Small intestine (tissue), 7 donors: ENCODE data around the gene ACTA1. TPM values are rescaled to one million over a fixed set of nuclear protein-coding genes. Genes with fewer than 3 reads are reported as not detected.

Experiments
- DNase-seq, 2 donors: peaks; one replicate each; pipeline versions ENCODE4 v3.0.0 to v3.0.0-alpha.2; 2013
- FAIRE-seq: peaks from 2 replicates; lab custom pipeline; 2012; peaks lifted over from hg19 to GRCh38; lab: Jason Lieb, UNC
- H3K27ac ChIP-seq, 3 donors: one replicate each; pipeline ENCODE4 v1.5.1; 2013; ENCODE audit warnings: low read length in 2 of 3, mild to moderate bottlenecking in 2 of 3, control low read depth in 1 of 3, inconsistent platforms in 1 of 3, low read depth in 1 of 3, moderate library complexity in 1 of 3
- H3K27me3 ChIP-seq, 3 donors: one replicate each; pipeline ENCODE4 v1.6.1; 2013; ENCODE audit warnings: low read length in 3 of 3, inconsistent platforms in 1 of 3; ENCODE audit not compliant: control insufficient read depth in 3 of 3, insufficient read depth in 3 of 3
- H3K36me3 ChIP-seq, 3 donors: one replicate each; pipeline ENCODE4 v1.6.1; 2013; ENCODE audit warnings: low read length in 3 of 3, inconsistent platforms in 1 of 3, low read depth in 1 of 3, mild to moderate bottlenecking in 1 of 3, moderate library complexity in 1 of 3; ENCODE audit not compliant: control insufficient read depth in 3 of 3, insufficient read depth in 2 of 3
- H3K4me1 ChIP-seq, 3 donors: one replicate each; pipeline ENCODE4 v1.6.1; 2013; ENCODE audit warnings: low read length in 2 of 3, inconsistent platforms in 1 of 3, low read depth in 1 of 3, mild to moderate bottlenecking in 1 of 3, moderate library complexity in 1 of 3; ENCODE audit not compliant: control insufficient read depth in 3 of 3, insufficient read depth in 2 of 3
- H3K4me3 ChIP-seq, 3 donors: one replicate each; pipeline ENCODE4 v1.5.1; 2013; ENCODE audit warnings: low read length in 3 of 3, control low read depth in 1 of 3, inconsistent platforms in 1 of 3, low read depth in 1 of 3, mild to moderate bottlenecking in 1 of 3, moderate library complexity in 1 of 3
- H3K9me3 ChIP-seq, 2 donors: one replicate each; pipeline ENCODE4 v1.6.1; 2013; ENCODE audit warnings: low read depth in 1 of 2, low read length in 1 of 2; ENCODE audit not compliant: control insufficient read depth in 2 of 2, insufficient read depth in 1 of 2
- WGBS, 3 donors: extraction: QIAGEN DNeasy Blood & Tissue Kit; methylation state at CpG; one replicate each; pipeline ENCODE4 v1.1.7; 2013; 5-methylcytosine and 5-hydroxymethylcytosine counted together
- polyA plus RNA-seq, 4 donors: library from polyadenylated mRNA; stranded (reverse) in 3 of 4; unstranded in 1 of 4; fragments of 200-250 nt in 3 of 4; fragments of 120-200 nt in 1 of 4; gene quantifications; one replicate each; pipeline versions ENCODE4 v1.2.1 to v1.2.3, GENCODE V29; 2013
- donor health status: healthy with polysubstance abuse.
- donor health status: control.
- donor health status: control.
- donor health status: Bipolar disorder and iron deficiency.
- donor health status: healthy.

Gene ACTA1
- polyA plus RNA-seq, 4 donors = 0.33 to 37.3 (median 26.6) TPM

GRCh38 chr1:229470406-229471043, 36.6 kb upstream of the ACTA1 start:
- DNase-seq (no peak), FAIRE-seq (no peak)
- Histone ChIP-seq H3K4me1 (no peaks in the 10 kb centered on the region), H3K36me3 (peaks cover 7 to 56% (median 17%) of the 10 kb centered on the region in 3 donors), H3K27me3 (no peaks in the 10 kb centered on the region), H3K4me3 (no peak overlapping the region), H3K9me3 (no peaks in the 10 kb centered on the region), H3K27ac (no peak overlapping the region)
- WGBS, 3 donors = 90 to 93% (median 92%) methylated on average over 8 of the region's 8 CpGs

- H3K27ac ChIP-seq = no peak overlapping the region
- no peaks in the 10 kb centered on the region for H3K27me3 ChIP-seq
- H3K36me3 ChIP-seq = peaks cover 17 to 50% (median 23%) of the 10 kb centered on the region in 3 donors
- WGBS, 3 donors = 97 to 98% (median 97%) methylated on average over 1 of the region's 1 CpG
- no peak overlapping the region for H3K4me3 ChIP-seq
- DNase-seq (no peak), FAIRE-seq (no peak)
- no peaks in the 10 kb centered on the region for H3K9me3 ChIP-seq
- H3K4me1 ChIP-seq = no peaks in the 10 kb centered on the region
These were observed 33.0 kb upstream of the ACTA1 start for GRCh38 chr1:229466887-229467286.

DNA sequence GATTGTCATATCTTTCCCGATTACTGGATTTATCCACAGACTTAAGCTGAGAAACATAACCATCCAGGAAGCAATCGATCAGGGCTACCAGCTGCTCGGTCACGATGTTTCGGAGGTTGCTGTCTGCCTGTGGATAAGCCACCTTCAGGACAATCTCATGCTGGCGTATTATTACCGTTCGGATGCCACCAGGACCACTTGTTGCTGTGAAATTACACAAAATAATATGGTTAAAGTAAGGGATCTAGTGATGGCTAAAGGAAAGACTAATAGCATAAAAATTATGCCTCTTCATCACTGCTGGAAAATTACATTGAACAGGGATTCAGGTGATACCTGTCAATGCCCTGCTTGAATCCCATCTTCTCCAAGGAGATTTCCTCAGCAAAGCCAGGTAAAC, 30.8 kb upstream of the ACTA1 start:
- no peaks in the 10 kb centered on the region for H3K27me3 ChIP-seq
- no peak for FAIRE-seq
- no peaks in the 10 kb centered on the region for H3K4me1 ChIP-seq
- no peak overlapping the region for H3K4me3 ChIP-seq
- H3K27ac ChIP-seq = no peak overlapping the region
- DNase-seq = no peak
- WGBS, 3 donors = 96 to 98% (median 98%) methylated on average over 8 of the region's 8 CpGs
- no peaks in the 10 kb centered on the region for H3K9me3 ChIP-seq
- H3K36me3 ChIP-seq = peaks cover 17 to 46% (median 28%) of the 10 kb centered on the region in 3 donors

DNA sequence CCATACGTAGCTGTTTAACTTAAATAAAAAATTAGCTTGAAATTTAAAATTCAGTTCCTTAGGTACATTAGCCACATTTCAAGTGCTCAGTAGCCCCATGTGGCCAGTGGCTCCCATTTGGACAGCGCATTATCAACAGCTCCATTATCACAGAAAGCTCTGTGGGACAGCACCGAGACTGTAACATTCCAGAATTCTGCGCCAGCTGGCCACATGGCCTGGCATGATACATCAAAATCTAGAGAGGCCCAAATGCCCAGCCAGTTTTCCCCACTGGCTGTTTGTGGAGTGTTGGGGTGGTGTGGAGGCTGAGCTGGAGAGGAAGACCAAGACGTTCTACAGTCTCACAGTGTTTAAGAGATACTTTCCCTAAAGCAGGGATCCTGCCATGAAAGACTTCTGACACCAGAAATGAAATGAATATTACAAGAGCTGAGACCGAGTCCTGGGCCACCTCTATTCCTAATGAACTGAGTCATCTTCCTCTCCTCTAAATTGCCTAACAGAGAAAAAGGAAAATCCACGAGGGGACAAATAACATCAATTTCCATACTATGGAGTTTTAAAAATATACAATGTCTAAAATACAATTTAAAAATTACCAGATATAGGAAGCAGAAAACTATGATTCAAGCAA, 27.3 kb upstream of the ACTA1 start:
- Histone ChIP-seq H3K4me1 (no peaks in the 10 kb centered on the region), H3K27me3 (no peaks in the 10 kb centered on the region), H3K9me3 (no peaks in the 10 kb centered on the region), H3K27ac (no peak overlapping the region), H3K36me3 (peaks cover 17 to 39% (median 24%) of the 10 kb centered on the region in 3 donors), H3K4me3 (no peak overlapping the region)
- WGBS, 3 donors = 91 to 96% (median 95%) methylated on average over 7 of the region's 7 CpGs
- FAIRE-seq (no peak), DNase-seq (no peak)

DNA sequence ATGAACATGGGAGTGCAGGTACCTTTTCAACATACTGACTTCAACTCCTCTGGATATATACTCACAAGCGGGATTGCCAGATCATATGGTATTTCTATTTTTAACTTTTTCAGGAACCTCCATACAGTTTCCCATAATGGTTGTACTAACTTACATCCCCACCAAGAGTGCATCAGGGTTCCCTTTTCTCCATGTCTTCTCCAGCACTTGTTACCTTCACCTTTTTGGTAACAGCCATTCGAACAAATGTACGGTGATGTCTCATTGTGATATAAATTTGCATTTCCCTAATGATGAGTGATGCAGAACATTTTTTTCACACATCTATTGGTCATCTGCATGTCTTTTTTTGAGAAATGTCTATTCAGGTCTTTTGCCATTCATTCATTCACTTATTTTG, 25.9 kb upstream of the ACTA1 start:
- FAIRE-seq (no peak), DNase-seq (no peak)
- H3K27ac ChIP-seq = no peak overlapping the region
- H3K36me3 ChIP-seq = peaks cover 16 to 37% (median 24%) of the 10 kb centered on the region in 3 donors
- no peak overlapping the region for H3K4me3 ChIP-seq
- 96 to 99% (median 99%) methylated on average over 3 of the region's 3 CpGs for WGBS, 3 donors
- no peaks in the 10 kb centered on the region for H3K4me1 ChIP-seq
- no peaks in the 10 kb centered on the region for H3K9me3 ChIP-seq
- no peaks in the 10 kb centered on the region for H3K27me3 ChIP-seq

DNA sequence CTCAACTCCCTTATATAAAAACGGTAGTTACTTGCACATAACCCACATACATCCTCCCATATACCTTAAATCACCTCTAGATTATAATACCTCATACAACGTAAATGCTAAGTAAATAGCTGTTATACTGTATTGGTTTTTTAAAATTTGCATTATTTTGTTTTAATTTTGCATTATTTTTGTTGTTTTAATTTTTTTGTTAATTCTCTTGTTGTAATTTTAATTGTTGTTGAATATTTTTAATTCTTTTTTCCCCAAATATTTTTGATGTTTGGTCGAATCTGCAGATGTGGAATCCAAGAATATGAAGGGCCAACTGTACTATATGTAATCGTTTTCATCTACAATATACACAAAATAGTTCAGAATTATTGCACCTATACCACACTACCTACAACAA, 23.5 kb upstream of the ACTA1 start:
- H3K4me1 ChIP-seq = no peaks in the 10 kb centered on the region
- 87 to 90% (median 88%) methylated on average over 4 of the region's 4 CpGs for whole genome bisulfite sequencing, 3 donors
- DNase-seq (no peak), FAIRE-seq (peak; percentile 10)
- no peaks in the 10 kb centered on the region for H3K9me3 ChIP-seq
- H3K4me3 ChIP-seq = no peak overlapping the region
- peaks cover 6 to 20% (median 14%) of the 10 kb centered on the region in 3 donors for H3K36me3 ChIP-seq
- H3K27ac ChIP-seq = no peak overlapping the region
- no peaks in the 10 kb centered on the region for H3K27me3 ChIP-seq

- FAIRE-seq = no peak
- no peaks in the 10 kb centered on the region for H3K4me1 ChIP-seq
- H3K36me3 ChIP-seq = peaks cover 4 to 20% (median 12%) of the 10 kb centered on the region in 3 donors
- no peak for DNase-seq
- no peak overlapping the region for H3K4me3 ChIP-seq
- 65 to 74% (median 72%) methylated on average over 3 of the region's 3 CpGs for WGBS, 3 donors
- H3K27ac ChIP-seq = no peak overlapping the region
- no peaks in the 10 kb centered on the region for H3K27me3 ChIP-seq
- H3K9me3 ChIP-seq = no peaks in the 10 kb centered on the region
These were observed 22.1 kb upstream of the ACTA1 start for GRCh38 chr1:229456016-229456415.

DNA sequence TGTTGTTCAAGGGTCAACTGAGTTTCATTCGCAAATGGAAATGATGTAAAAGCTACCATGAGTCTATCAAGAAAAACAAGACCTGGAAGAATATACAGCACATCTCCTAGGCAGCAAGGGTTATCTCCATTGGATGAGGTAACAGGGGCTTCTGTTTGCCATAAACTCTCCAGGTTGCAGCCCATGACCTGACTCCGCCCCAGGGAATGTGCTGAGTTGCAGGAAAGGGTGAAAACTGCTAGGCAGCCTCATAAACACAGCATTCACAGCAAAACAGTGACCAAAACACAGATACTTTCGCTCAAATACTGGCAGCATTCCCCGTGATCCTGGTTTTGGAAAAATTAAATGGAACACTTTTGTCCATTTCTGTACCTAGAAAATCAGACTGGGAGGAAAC, 20.2 kb upstream of the ACTA1 start:
- DNase-seq = peak in 1 of 2 donors; percentile 62
- H3K36me3 ChIP-seq = peaks cover 0 to 25% (median 4%) of the 10 kb centered on the region in 3 donors
- FAIRE-seq = no peak

More for the DNA sequence above, 20.2 kb upstream of the ACTA1 start:
- no peak overlapping the region for H3K4me3 ChIP-seq
- H3K4me1 ChIP-seq = no peaks in the 10 kb centered on the region
- H3K27ac ChIP-seq = no peak overlapping the region
- no peaks in the 10 kb centered on the region for H3K27me3 ChIP-seq
- WGBS, 3 donors = 94 to 97% (median 94%) methylated on average over 4 of the region's 4 CpGs
- no peaks in the 10 kb centered on the region for H3K9me3 ChIP-seq
